ENCODE data around the gene MAP3K2.

DNA sequence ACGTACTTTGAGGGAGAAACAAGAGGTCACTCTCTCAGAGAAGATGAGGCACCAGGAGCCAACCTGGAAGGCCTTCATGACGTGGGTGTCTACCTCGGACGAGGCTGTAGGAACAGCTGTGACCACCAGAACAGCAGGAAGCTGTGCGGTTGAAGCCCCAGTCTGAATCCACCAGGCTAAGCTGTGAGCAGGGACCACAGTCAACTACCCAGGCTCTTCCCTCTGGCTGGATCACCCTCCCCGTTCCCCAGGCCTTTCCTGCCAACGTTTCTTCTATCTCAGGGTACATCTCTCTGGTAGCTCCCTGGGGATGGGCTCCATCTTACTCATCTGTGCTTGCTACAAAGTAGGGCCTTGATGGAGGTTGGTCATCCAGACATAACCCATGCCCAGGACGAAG, 130.9 kb downstream of the MAP3K2 start:
- TF ChIP-seq, protein P1, sequence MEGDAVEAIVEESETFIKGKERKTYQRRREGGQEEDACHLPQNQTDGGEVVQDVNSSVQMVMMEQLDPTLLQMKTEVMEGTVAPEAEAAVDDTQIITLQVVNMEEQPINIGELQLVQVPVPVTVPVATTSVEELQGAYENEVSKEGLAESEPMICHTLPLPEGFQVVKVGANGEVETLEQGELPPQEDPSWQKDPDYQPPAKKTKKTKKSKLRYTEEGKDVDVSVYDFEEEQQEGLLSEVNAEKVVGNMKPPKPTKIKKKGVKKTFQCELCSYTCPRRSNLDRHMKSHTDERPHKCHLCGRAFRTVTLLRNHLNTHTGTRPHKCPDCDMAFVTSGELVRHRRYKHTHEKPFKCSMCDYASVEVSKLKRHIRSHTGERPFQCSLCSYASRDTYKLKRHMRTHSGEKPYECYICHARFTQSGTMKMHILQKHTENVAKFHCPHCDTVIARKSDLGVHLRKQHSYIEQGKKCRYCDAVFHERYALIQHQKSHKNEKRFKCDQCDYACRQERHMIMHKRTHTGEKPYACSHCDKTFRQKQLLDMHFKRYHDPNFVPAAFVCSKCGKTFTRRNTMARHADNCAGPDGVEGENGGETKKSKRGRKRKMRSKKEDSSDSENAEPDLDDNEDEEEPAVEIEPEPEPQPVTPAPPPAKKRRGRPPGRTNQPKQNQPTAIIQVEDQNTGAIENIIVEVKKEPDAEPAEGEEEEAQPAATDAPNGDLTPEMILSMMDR (IDR thresholded peaks at IDR 0.05; ENCODE audit: poor library complexity, severe bottlenecking), result no peak
- TF ChIP-seq SMC3 (conservative IDR thresholded peaks at IDR 0.05; ENCODE audit: poor library complexity) (no peak), EP300 (conservative IDR thresholded peaks at IDR 0.05; ENCODE audit: poor library complexity, severe bottlenecking) (no peak)
